Retinal pigment epithelial cell (primary cell): ENCODE measurements around the gene FARS2.
"Not testable (repeated sequence)": the region's sequence is repeated elsewhere in the genome, so short reads cannot be mapped to it uniquely, and the experiment has no call there.

Source experiments
- DNase-seq: peaks from one replicate; pipeline ENCODE4 v3.0.0-alpha.2; 2010; ENCODE audit warnings: low read depth
- H3K4me3 ChIP-seq: 2 replicates; pipeline ENCODE4 v1.5.1; 2011; ENCODE audit warnings: mild to moderate bottlenecking, low read length, control low read depth, moderate library complexity
- CTCF ChIP-seq: conservative IDR thresholded peaks from 2 replicates; pipeline ENCODE4 v1.5.1; 2011; ENCODE audit warnings: low read depth, low read length, control low read depth, inconsistent platforms

The FARS2 gene

GRCh38 chr6:5677219-5678000, 416.1 kb downstream of the FARS2 start:
- TF ChIP-seq CTCF = no peak
- DNase-seq = no peak
- no peak overlapping the region for H3K4me3 ChIP-seq

DNA sequence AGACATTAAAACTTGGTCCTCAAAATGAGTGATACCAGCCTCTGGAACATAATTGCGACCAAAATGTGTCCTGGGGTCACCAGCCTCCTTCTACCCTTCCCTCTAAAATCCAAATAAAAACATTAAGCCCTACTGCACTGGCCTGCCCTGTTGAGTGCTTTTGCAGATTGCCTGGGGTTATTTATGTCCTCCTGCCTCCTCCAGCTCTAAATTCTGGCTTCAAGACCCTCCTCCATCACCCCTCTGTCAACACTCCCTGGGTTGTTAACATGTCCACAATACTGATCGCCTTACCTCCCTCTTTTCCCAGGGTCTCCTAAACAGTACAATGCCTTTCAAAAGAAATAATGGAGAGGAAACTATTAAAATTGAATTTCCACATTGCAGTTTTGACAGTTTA, 418.0 kb downstream of the FARS2 start:
- no peak overlapping the region for H3K4me3 ChIP-seq
- TF ChIP-seq CTCF = no peak
- DNase-seq = no peak

- TF ChIP-seq CTCF = no peak
- no peak overlapping the region for H3K4me3 ChIP-seq
- DNase-seq = no peak
These were observed 418.4 kb downstream of the FARS2 start for GRCh38 chr6:5679691-5680090.

GRCh38 chr6:5680095-5680494, 418.8 kb downstream of the FARS2 start:
- H3K4me3 ChIP-seq = no peak overlapping the region
- no peak for DNase-seq
- TF ChIP-seq CTCF = no peak

- no peak for DNase-seq
- H3K4me3 ChIP-seq = no peak overlapping the region
- no peak for TF ChIP-seq CTCF
These were observed 420.2 kb downstream of the FARS2 start for GRCh38 chr6:5681480-5681879.

GRCh38 chr6:5682530-5682929, 421.2 kb downstream of the FARS2 start:
- no peak for TF ChIP-seq CTCF

GRCh38 chr6:5683747-5684146, 422.4 kb downstream of the FARS2 start:
- H3K4me3 ChIP-seq, DNase-seq: not testable (repeated sequence)

More at GRCh38 chr6:5682530-5682929, 421.2 kb downstream of the FARS2 start:
- H3K4me3 ChIP-seq = no peak overlapping the region
- DNase-seq = no peak
